ENCODE data around the gene WASF1. TPM values are rescaled to one million over a fixed set of nuclear protein-coding genes. Genes with fewer than 3 reads are reported as not detected.
A peak's percentile ranks its signal among the peaks of the same experiment; 100 is the strongest.

WASF1 gene
- total and polyA plus RNA-seq, 12 donors: 4.7 to 23.7 (median 8.9) TPM

DNA sequence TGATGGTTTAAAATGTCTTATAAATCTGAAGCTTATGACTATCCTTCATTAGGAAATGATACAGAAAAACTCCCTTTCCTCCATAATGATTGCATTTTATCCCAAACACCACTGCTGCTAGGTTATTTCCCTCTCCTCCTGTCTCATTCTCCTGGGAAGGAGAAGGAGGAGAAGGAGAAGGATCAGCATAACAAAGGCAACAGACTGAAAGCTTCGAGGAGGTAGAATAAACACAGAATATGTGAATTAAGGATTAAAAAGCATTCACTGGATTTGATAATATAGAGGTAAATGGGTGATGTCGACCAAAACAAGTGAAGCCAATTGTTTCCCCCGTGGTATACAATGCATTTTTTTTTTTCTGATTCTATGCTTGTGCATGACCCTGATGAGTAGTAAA is 82.0 kb downstream of the WASF1 start:
- no peak for TF ChIP-seq POLR2A (IDR thresholded peaks at IDR 0.05)
- TF ChIP-seq, protein P1, sequence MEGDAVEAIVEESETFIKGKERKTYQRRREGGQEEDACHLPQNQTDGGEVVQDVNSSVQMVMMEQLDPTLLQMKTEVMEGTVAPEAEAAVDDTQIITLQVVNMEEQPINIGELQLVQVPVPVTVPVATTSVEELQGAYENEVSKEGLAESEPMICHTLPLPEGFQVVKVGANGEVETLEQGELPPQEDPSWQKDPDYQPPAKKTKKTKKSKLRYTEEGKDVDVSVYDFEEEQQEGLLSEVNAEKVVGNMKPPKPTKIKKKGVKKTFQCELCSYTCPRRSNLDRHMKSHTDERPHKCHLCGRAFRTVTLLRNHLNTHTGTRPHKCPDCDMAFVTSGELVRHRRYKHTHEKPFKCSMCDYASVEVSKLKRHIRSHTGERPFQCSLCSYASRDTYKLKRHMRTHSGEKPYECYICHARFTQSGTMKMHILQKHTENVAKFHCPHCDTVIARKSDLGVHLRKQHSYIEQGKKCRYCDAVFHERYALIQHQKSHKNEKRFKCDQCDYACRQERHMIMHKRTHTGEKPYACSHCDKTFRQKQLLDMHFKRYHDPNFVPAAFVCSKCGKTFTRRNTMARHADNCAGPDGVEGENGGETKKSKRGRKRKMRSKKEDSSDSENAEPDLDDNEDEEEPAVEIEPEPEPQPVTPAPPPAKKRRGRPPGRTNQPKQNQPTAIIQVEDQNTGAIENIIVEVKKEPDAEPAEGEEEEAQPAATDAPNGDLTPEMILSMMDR (IDR thresholded peaks at IDR 0.05): no peak
- Histone ChIP-seq H3K27ac (peak overlapping the region in 2 of 5 donors; percentile 39 to 40), H3K9me3 (replicated peaks in 1 of 3) (peaks cover 0 to 8% (median 0%) of the 10 kb centered on the region in 3 donors), H3K4me3 (no peak overlapping the region), H3K36me3 (replicated peaks in 1 of 2) (no peaks in the 10 kb centered on the region), H3K27me3 (no peaks in the 10 kb centered on the region), H3K4me1 (replicated peaks in 1 of 2) (peaks cover 0 to 15% of the 10 kb centered on the region in 2 donors)
- WGBS, 4 donors: 48 to 63% (median 57%) methylated on average over 3 of the region's 3 CpGs
- DNase-seq: no peak
- intact Hi-C loops (cut with DNase I): no loop called here

DNA sequence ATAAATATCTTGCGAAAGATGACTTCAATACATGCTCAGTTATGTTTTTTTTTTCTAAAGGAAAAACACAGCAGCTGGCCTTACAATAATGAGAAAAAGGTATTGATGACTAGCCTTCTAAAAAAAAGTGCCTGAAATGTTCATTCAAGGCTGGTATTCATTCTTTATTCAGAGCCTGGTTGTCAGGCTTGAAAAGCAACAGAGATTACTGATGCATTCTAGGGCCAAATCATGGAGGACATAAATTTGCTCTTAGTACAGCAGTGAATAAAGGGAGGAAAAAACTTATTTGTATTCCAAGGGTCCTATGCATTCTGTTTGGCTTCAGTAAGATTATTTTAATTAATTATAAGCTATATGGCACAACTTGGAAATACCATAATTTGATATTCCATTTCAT is 83.5 kb downstream of the WASF1 start:
- no peak for DNase-seq
- 89 to 100% (median 98%) methylated on average over 1 of the region's 1 CpG for WGBS, 4 donors
- Histone ChIP-seq H3K4me1 (replicated peaks in 1 of 2) (peaks cover 0 to 15% of the 10 kb centered on the region in 2 donors), H3K36me3 (replicated peaks in 1 of 2) (no peaks in the 10 kb centered on the region), H3K9me3 (replicated peaks in 1 of 3) (peaks cover 0 to 8% (median 0%) of the 10 kb centered on the region in 3 donors), H3K27ac (peak overlapping the region in 1 of 5 donors; percentile 46), H3K27me3 (no peaks in the 10 kb centered on the region), H3K4me3 (no peak overlapping the region)
- intact Hi-C loops (cut with DNase I): no loop called here
- TF ChIP-seq, protein P1 (IDR thresholded peaks at IDR 0.05): no peak

DNA sequence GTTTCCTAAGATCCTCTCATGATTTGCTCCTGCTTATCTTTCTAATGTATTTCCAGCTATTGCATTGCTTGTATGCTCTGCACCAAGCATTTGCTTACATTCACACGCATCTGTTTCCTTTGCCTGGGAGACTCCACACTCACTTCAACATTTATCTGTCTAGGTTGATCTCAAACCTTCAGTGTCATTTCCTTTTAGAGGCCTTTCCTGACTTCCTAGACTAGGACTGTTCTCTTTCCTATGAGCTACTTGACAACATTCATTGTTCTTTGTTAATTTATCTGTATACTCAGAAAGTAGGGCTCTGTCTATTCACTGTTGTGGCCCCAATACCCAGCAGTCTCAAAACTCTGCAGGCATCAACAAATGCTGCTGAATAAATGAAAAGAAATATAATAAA is 84.4 kb downstream of the WASF1 start:
- intact Hi-C loops (cut with DNase I): no loop called here
- Histone ChIP-seq H3K36me3 (replicated peaks in 1 of 2) (no peaks in the 10 kb centered on the region), H3K27ac (no peak overlapping the region), H3K4me3 (no peak overlapping the region), H3K27me3 (no peaks in the 10 kb centered on the region), H3K9me3 (replicated peaks in 1 of 3) (peaks cover 0 to 8% (median 0%) of the 10 kb centered on the region in 3 donors), H3K4me1 (replicated peaks in 1 of 2) (peaks cover 0 to 15% of the 10 kb centered on the region in 2 donors)
- no peak for TF ChIP-seq POLR2A (IDR thresholded peaks at IDR 0.05)
- TF ChIP-seq, protein P1 (IDR thresholded peaks at IDR 0.05): no peak
- DNase-seq: no peak
- 77 to 92% (median 81%) methylated on average over 1 of the region's 1 CpG for WGBS, 4 donors

DNA sequence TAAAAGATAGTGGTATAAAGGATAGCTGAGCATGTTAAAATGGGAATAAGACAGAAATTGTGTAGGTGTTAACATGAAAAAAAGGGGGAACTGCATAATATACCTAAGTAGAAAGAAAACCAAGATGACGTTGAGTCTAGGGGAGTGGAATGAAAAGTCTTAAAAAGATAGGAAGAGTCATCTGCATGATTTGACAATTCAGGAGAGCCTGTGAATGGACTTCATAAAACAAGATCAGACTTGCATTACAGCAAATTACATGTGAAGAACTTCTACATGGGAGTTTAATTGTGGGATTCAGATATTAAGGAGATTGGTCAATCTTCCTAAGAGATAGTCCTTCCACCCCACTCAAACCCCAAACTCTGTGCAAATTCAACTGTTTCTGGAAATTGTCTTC is 85.5 kb downstream of the WASF1 start:
- WGBS, 4 donors: 85 to 96% (median 93%) methylated on average over 1 of the region's 1 CpG
- no peak overlapping the region for H3K27ac ChIP-seq
- no peaks in the 10 kb centered on the region for H3K36me3 ChIP-seq (replicated peaks in 1 of 2)
- peaks cover 0 to 15% of the 10 kb centered on the region in 2 donors for H3K4me1 ChIP-seq (replicated peaks in 1 of 2)
- no peak for DNase-seq
- no peak for TF ChIP-seq POLR2A (IDR thresholded peaks at IDR 0.05)
- TF ChIP-seq, protein P1 (IDR thresholded peaks at IDR 0.05): no peak
- H3K4me3 ChIP-seq: no peak overlapping the region
- H3K9me3 ChIP-seq (replicated peaks in 1 of 3): peaks cover 0 to 8% (median 0%) of the 10 kb centered on the region in 3 donors
- no peaks in the 10 kb centered on the region for H3K27me3 ChIP-seq
- intact Hi-C loops (cut with DNase I): no loop called here

Measured in adrenal gland (tissue), 12 donors.